Left lung (tissue), 10 donors: ENCODE results near the gene ADIPOR2. TPM values are rescaled to one million over a fixed set of nuclear protein-coding genes. Genes with fewer than 3 reads are reported as not detected.
A peak's percentile ranks its signal among the peaks of the same experiment; 100 is the strongest.

Experiments
- ATAC-seq: fragments of 200-7000 bp; cut with Tn5 transposase; one replicate; pipeline ENCODE4 v1.9.1; 2020; ENCODE audit warnings: moderate library complexity
- DNase-seq, 4 donors: peaks; one replicate each; pipeline ENCODE4 v3.0.0-alpha.2; 2013 to 2020
- H3K27ac ChIP-seq, 2 donors: fragments of 200-600 bp; sonication (generic) in 1 of 2; one replicate each; pipeline versions ENCODE4 v1.5.0 to v1.8.0; 2020 to 2021
- H3K27me3 ChIP-seq, 2 donors: fragments of 200-600 bp; sonication (generic) in 1 of 2; one replicate each; pipeline versions ENCODE4 v1.5.0 to v1.8.0; 2020 to 2021
- H3K36me3 ChIP-seq, 2 donors: fragments of 200-600 bp; sonication (generic) in 1 of 2; one replicate each; pipeline versions ENCODE4 v1.5.0 to v1.8.0; 2020 to 2021
- H3K4me1 ChIP-seq, 2 donors: fragments of 200-600 bp; one replicate each; pipeline ENCODE4 v1.8.0; 2021
- H3K4me3 ChIP-seq, 2 donors: fragments of 200-600 bp; sonication (generic) in 1 of 2; one replicate each; pipeline versions ENCODE4 v1.5.0 to v1.8.0; 2020 to 2021; ENCODE audit warnings: mild to moderate bottlenecking in 1 of 2
- H3K9me3 ChIP-seq, 2 donors: fragments of 200-600 bp; sonication (generic) in 1 of 2; one replicate each; pipeline versions ENCODE4 v1.5.0 to v1.8.0; 2020 to 2021
- intact Hi-C, 2 donors: fragments of 100-400 bp; cut with DNase I; formaldehyde crosslinking; loops; one replicate each; pipeline versions ENCODE4 v1.11.2 to v1.14.2; 2022
- polyA plus RNA-seq, 6 donors: library from polyadenylated mRNA; unstranded; fragments of 120-200 nt; gene quantifications; one replicate each; pipeline ENCODE4 v1.2.1, GENCODE V29; 2013; ENCODE audit not compliant: insufficient read length in 6 of 6
- total RNA-seq, 2 donors: library from RNA; stranded (reverse); fragmentation: NEBNext Ultra II Directional; extraction: Animal tissue kit (Norgen Biotek cat#: 25700); gene quantifications; one replicate each; pipeline ENCODE4 v1.2.1, GENCODE V29; 2021
- TF ChIP-seq, protein P1 (sequence below), 2 donors: fragments of 200-600 bp; sonication (generic) in 1 of 2; IDR thresholded peaks; one replicate each; pipeline versions ENCODE4 v1.5.0 to v1.8.0; 2021; ENCODE audit warnings: antibody characterized with exemption in 2 of 2
- donor health status: DM: no; HTN: yes; CAD: no.
- donor health status: DM: no; HTN: no; CAD: no.

Gene ADIPOR2
- total and polyA plus RNA-seq, 8 donors = 37.0 to 66.8 (median 41.7) TPM

DNA sequence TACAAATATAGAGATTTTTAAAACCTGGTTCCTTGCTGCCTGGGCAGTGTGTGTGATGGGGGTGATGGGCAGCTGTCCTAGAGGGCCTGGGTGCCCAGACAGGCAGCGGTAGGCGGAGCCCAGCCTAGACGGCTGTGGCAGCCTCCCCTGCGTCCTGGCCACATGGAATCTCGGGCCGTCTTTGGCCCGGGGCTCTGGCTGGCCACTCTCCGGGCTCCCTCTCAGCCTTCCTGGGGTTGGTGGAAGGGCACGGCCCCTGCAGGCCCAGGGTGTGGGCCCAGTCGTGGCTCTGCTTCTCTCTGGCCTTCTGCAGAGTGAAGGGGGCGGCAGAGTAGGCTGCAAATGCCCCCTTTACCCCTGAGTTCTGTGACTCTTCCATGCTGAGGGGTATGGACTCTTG lies 131.8 kb downstream of the ADIPOR2 start:
- Histone ChIP-seq H3K27ac (no peak overlapping the region), H3K9me3 (no peaks in the 10 kb centered on the region), H3K27me3 (peaks cover 33 to 69% of the 10 kb centered on the region in 2 donors), H3K36me3 (no peaks in the 10 kb centered on the region), H3K4me1 (no peaks in the 10 kb centered on the region), H3K4me3 (no peak overlapping the region)
- DNase-seq (no peak), ATAC-seq (no peak)
- intact Hi-C loops = no loop called here
- TF ChIP-seq, protein P1, sequence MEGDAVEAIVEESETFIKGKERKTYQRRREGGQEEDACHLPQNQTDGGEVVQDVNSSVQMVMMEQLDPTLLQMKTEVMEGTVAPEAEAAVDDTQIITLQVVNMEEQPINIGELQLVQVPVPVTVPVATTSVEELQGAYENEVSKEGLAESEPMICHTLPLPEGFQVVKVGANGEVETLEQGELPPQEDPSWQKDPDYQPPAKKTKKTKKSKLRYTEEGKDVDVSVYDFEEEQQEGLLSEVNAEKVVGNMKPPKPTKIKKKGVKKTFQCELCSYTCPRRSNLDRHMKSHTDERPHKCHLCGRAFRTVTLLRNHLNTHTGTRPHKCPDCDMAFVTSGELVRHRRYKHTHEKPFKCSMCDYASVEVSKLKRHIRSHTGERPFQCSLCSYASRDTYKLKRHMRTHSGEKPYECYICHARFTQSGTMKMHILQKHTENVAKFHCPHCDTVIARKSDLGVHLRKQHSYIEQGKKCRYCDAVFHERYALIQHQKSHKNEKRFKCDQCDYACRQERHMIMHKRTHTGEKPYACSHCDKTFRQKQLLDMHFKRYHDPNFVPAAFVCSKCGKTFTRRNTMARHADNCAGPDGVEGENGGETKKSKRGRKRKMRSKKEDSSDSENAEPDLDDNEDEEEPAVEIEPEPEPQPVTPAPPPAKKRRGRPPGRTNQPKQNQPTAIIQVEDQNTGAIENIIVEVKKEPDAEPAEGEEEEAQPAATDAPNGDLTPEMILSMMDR (IDR thresholded peaks at IDR 0.05) = no peak

DNA sequence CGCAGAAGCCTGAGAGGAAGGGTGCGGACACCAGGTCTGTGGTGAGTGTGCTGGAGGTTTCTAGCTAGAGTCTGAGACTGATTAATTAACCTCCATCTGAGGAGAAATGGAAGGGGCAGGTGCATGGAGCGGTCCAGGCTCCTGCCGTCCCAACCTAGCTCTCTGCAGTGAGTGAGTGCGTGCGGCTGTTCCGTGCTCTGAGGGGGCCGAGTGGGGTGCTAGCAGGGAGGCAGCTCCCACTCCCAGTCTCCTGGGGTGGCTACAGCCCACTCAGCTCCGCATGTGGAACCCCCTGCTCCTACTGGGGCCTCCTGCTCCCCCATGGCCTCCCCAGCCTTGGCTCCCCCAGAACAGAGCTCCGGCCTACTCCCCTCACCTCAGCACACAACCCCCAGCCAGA lies 132.4 kb downstream of the ADIPOR2 start:
- intact Hi-C loops = no loop called here
- DNase-seq = no peak
- no peak for ATAC-seq
- no peaks in the 10 kb centered on the region for H3K36me3 ChIP-seq
- TF ChIP-seq, protein P1 (IDR thresholded peaks at IDR 0.05) = no peak
- H3K9me3 ChIP-seq = no peaks in the 10 kb centered on the region
- no peaks in the 10 kb centered on the region for H3K4me1 ChIP-seq
- no peak overlapping the region for H3K27ac ChIP-seq
- no peak overlapping the region for H3K4me3 ChIP-seq
- H3K27me3 ChIP-seq = peaks cover 33 to 74% of the 10 kb centered on the region in 2 donors

DNA sequence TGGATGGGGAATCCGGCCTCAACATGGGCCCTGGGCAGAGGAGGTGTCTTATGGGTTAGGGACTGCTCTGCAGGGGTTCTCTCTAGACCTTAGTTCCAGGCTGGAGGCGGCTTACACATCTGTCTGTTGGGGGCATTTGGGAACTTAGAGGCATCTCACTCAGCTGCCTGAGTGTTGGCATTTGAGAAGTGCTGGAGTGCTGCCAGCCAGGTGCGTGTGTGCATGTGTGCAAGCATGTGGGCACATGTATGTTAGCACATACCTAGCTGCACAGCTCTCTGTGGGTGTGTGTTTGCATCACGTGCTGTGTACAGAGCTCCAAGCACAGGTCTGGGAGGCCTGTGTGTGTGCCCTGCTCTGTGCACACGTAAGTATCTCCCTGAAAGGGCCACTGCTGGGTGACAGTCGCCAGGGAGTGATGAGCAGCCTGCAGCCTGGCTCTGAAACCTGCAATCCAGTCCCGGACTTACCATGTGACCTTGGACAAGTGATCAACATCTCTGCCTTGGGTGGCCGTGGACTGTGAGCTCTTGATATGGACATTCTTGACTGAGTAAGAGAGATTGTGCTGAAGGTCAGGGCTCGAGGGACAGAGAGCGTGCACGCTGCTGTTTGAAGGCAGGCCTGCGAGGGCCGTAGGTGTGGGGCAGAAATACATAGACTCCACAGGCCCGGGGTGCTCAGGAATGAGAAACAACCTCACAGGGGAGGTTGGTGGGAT lies 134.7 kb downstream of the ADIPOR2 start:
- Histone ChIP-seq H3K4me1 (no peaks in the 10 kb centered on the region), H3K9me3 (no peaks in the 10 kb centered on the region), H3K4me3 (no peak overlapping the region), H3K36me3 (no peaks in the 10 kb centered on the region), H3K27me3 (peaks cover 25 to 80% of the 10 kb centered on the region in 2 donors), H3K27ac (no peak overlapping the region)
- intact Hi-C loops = no loop called here
- TF ChIP-seq, protein P1 (IDR thresholded peaks at IDR 0.05) = no peak
- no peak for ATAC-seq
- peak in 1 of 4 donors; percentile 47 for DNase-seq

GRCh38 chr12:1826401-1826800 lies 135.5 kb downstream of the ADIPOR2 start:
- no peaks in the 10 kb centered on the region for H3K4me1 ChIP-seq
- DNase-seq = peak in 1 of 4 donors; percentile 43
- H3K27me3 ChIP-seq = peaks cover 19 to 80% of the 10 kb centered on the region in 2 donors
- no peak for ATAC-seq
- H3K9me3 ChIP-seq = no peaks in the 10 kb centered on the region
- intact Hi-C loops = no loop called here
- H3K27ac ChIP-seq = no peak overlapping the region
- TF ChIP-seq, protein P1 (IDR thresholded peaks at IDR 0.05) = no peak
- no peak overlapping the region for H3K4me3 ChIP-seq
- no peaks in the 10 kb centered on the region for H3K36me3 ChIP-seq

DNA sequence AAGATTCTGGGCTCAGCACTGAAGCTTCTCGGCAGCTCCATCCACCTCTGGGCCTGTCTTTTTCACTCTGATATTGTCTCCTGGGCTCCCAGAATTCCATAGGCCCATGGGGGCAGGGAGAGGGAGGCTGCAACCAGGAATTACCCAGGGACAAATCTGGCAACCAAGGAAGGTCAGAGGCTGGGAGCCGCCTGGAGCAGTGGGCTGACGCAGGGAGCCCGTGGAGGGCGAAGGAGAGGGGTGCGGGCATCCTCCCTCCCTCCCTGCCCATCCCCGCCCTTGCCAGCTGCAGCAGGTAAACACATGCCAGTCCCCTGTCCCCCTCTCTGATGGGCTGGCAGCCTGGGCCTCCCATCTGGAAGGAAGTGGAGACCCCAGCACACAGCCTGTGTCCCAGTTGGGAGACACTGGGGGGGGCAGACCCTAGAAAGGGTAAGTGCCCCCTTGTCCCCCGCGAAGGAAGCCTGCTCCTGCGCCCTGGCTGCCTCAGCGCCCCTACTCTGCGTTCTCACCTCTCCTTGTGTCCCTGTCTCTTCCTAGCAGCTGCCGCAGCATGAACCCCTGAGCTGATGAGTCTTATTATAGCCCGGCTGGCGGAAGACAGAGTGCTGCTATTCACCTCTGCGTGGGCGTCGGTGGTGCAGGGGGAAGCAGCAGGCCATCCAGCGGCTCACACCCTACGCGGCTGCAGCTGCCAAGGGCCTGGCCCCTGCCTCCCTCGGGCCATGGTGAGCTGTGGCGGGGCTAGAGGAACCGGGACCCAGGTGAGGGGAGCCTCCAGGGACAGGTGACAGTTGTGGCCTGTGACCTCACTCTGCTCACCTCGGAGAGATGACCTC lies 136.2 kb downstream of the ADIPOR2 start:
- DNase-seq (peak in 1 of 4 donors; percentile 59), ATAC-seq (no peak)
- Histone ChIP-seq H3K27ac (no peak overlapping the region), H3K36me3 (no peaks in the 10 kb centered on the region), H3K4me1 (no peaks in the 10 kb centered on the region), H3K9me3 (no peaks in the 10 kb centered on the region), H3K4me3 (no peak overlapping the region), H3K27me3 (peaks cover 19 to 80% of the 10 kb centered on the region in 2 donors)
- TF ChIP-seq, protein P1 (IDR thresholded peaks at IDR 0.05) = no peak
- intact Hi-C loops = no loop called here
